Neuronal stem cell (in vitro differentiated cells): Measurements from ENCODE around the gene FAM169A.

Experiments
- DNase-seq: peaks from one replicate; pipeline ENCODE4 v3.0.0-alpha.2; 2013; ENCODE audit warnings: low spot score
- H2AFZ ChIP-seq: one replicate; pipeline ENCODE4 v1.6.1; 2013; ENCODE audit warnings: mild to moderate bottlenecking, low read length, inconsistent platforms
- H2AK5ac ChIP-seq: 2 replicates; pipeline ENCODE4 v1.6.1; 2013; ENCODE audit warnings: low read depth, mild to moderate bottlenecking, inconsistent platforms, low read length, moderate library complexity, mixed read lengths
- H2BK120ac ChIP-seq: 2 replicates; pipeline ENCODE4 v1.6.1; 2013; ENCODE audit warnings: low read depth, mild to moderate bottlenecking, inconsistent platforms, low read length, moderate library complexity, mixed read lengths
- H2BK12ac ChIP-seq: one replicate; pipeline ENCODE4 v1.6.1; 2013; ENCODE audit warnings: low read length, inconsistent platforms
- H2BK15ac ChIP-seq: 2 replicates; pipeline ENCODE4 v1.6.1; 2013; ENCODE audit warnings: mild to moderate bottlenecking, low read length, inconsistent platforms, mixed read lengths
- H2BK5ac ChIP-seq: one replicate; pipeline ENCODE4 v1.6.1; 2013; ENCODE audit warnings: inconsistent platforms, mild to moderate bottlenecking, low read length, moderate library complexity
- H3K14ac ChIP-seq: one replicate; pipeline ENCODE4 v1.6.1; 2013; ENCODE audit warnings: low read length, inconsistent platforms
- H3K18ac ChIP-seq: 2 replicates; pipeline ENCODE4 v1.6.1; 2013; ENCODE audit warnings: low read length, inconsistent platforms
- H3K23ac ChIP-seq: 2 replicates; pipeline ENCODE4 v1.6.1; 2013; ENCODE audit warnings: low read depth, mild to moderate bottlenecking, mixed read lengths, low read length, inconsistent platforms; ENCODE audit not compliant: poor library complexity
- H3K27ac ChIP-seq: replicated peaks from 3 replicates; pipeline ENCODE4 v1.5.1; 2013; ENCODE audit warnings: low read length, inconsistent platforms
- H3K27me3 ChIP-seq, 3 experiments: 2 replicates each; pipeline ENCODE4 v1.6.1; 2013; ENCODE audit warnings: low read length in 3 of 3, mild to moderate bottlenecking in 2 of 3, inconsistent platforms in 1 of 3, low read depth in 1 of 3, mixed read lengths in 1 of 3, moderate library complexity in 1 of 3; ENCODE audit not compliant: control insufficient read depth in 3 of 3, insufficient read depth in 3 of 3
- H3K36me3 ChIP-seq, 2 donors: replicated peaks in 1 of 2; 2 replicates each; pipeline ENCODE4 v1.6.1; 2013; ENCODE audit warnings: low read length in 2 of 2; ENCODE audit not compliant: control insufficient read depth in 2 of 2, insufficient read depth in 2 of 2
- H3K4ac ChIP-seq: 2 replicates; pipeline ENCODE4 v1.6.1; 2013; ENCODE audit warnings: inconsistent platforms, mild to moderate bottlenecking, low read length, moderate library complexity
- H3K4me1 ChIP-seq, 2 donors: 1 replicate in 1 of 2; 2 replicates in 1 of 2; pipeline ENCODE4 v1.6.1; 2013; ENCODE audit warnings: low read length in 2 of 2, low read depth in 1 of 2; ENCODE audit not compliant: control insufficient read depth in 2 of 2, insufficient read depth in 1 of 2
- H3K4me2 ChIP-seq: one replicate; pipeline ENCODE4 v1.6.1; 2013; ENCODE audit warnings: mild to moderate bottlenecking, low read length, inconsistent platforms; ENCODE audit not compliant: insufficient read depth, poor library complexity, severe bottlenecking
- H3K4me3 ChIP-seq, 2 donors: 2 replicates each; pipeline ENCODE4 v1.5.1; 2013; ENCODE audit warnings: low read length in 2 of 2, mild to moderate bottlenecking in 2 of 2, inconsistent platforms in 1 of 2, moderate library complexity in 1 of 2
- H3K79me1 ChIP-seq: one replicate; pipeline ENCODE4 v1.6.1; 2013; ENCODE audit warnings: low read depth, mild to moderate bottlenecking, inconsistent platforms, low read length, moderate library complexity
- H3K9ac ChIP-seq: one replicate; pipeline ENCODE4 v1.6.1; 2013; ENCODE audit warnings: mild to moderate bottlenecking, low read depth, low read length, inconsistent platforms; ENCODE audit not compliant: poor library complexity
- H3K9me3 ChIP-seq, 2 donors: replicated peaks in 1 of 2; 2 replicates each; pipeline versions ENCODE3 to v1.6.1; 2013; ENCODE audit warnings: low read length in 2 of 2, mild to moderate bottlenecking in 2 of 2, inconsistent platforms in 1 of 2, low read depth in 1 of 2, mixed read lengths in 1 of 2, moderate library complexity in 1 of 2; ENCODE audit not compliant: control insufficient read depth in 2 of 2, insufficient read depth in 1 of 2
- H4K8ac ChIP-seq: one replicate; pipeline ENCODE4 v1.6.1; 2013; ENCODE audit warnings: low read depth, mild to moderate bottlenecking, inconsistent platforms, low read length, moderate library complexity
- H4K91ac ChIP-seq: one replicate; pipeline ENCODE4 v1.6.1; 2013; ENCODE audit warnings: low read length, low read depth, mild to moderate bottlenecking, inconsistent platforms; ENCODE audit not compliant: poor library complexity
- WGBS, 2 donors: extraction: QIAGEN DNeasy Blood & Tissue Kit; methylation state at CpG; one replicate each; pipeline ENCODE4 v1.1.7; 2013; ENCODE audit warnings: missing lambda C conversion rate in 2 of 2, mixed read lengths in 1 of 2; ENCODE audit not compliant: insufficient read length in 2 of 2, insufficient replicate concordance in 1 of 2; ENCODE audit errors: extremely low coverage in 2 of 2; 5-methylcytosine and 5-hydroxymethylcytosine counted together

FAM169A gene

DNA sequence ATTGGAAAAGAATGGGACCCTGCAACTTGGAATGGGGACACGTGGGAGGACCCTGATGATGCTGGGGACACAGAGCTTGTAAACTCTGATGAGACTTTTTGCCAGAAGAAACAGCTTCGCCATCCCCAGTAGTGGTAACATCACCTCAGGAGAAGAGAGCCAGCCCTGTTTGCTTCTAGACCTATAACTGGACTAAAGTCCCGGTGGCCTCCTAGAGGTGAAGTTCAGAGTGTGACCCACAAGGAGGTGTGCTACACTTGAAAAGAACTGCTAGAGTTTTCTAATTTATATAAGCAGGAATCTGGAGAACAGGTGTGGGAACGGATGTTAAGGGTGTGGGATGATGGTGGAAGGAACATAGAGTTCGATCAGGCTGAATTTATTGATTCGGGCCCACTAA lies 79.3 kb downstream of the FAM169A start:
- peaks cover 0 to 8% of the 10 kb centered on the region in 2 donors for H3K9me3 ChIP-seq
- no peak overlapping the region for H3K23ac ChIP-seq
- peaks cover 12 to 45% of the 10 kb centered on the region in 2 donors for H3K36me3 ChIP-seq
- no peak overlapping the region for H2BK120ac ChIP-seq
- H3K27me3 ChIP-seq = no peaks in the 10 kb centered on the region
- no peak overlapping the region for H2BK15ac ChIP-seq
- no peak overlapping the region for H4K8ac ChIP-seq
- no peak overlapping the region for H2BK12ac ChIP-seq
- no peak overlapping the region for H3K4me2 ChIP-seq
- no peak overlapping the region for H3K4me3 ChIP-seq
- no peak overlapping the region for H3K18ac ChIP-seq
- H3K4ac ChIP-seq = no peak overlapping the region
- no peak overlapping the region for H2AK5ac ChIP-seq
- no peaks in the 10 kb centered on the region for H3K79me1 ChIP-seq
- no peaks in the 10 kb centered on the region for H3K4me1 ChIP-seq
- no peak overlapping the region for H2BK5ac ChIP-seq
- H4K91ac ChIP-seq = no peak overlapping the region
- H3K9ac ChIP-seq = no peak overlapping the region
- no peak for DNase-seq
- no CpG with 5 or more reads among the region's 6 CpGs for WGBS, 2 donors
- H2AFZ ChIP-seq = no peak overlapping the region
- no peak overlapping the region for H3K14ac ChIP-seq
- H3K27ac ChIP-seq = no peak overlapping the region

DNA sequence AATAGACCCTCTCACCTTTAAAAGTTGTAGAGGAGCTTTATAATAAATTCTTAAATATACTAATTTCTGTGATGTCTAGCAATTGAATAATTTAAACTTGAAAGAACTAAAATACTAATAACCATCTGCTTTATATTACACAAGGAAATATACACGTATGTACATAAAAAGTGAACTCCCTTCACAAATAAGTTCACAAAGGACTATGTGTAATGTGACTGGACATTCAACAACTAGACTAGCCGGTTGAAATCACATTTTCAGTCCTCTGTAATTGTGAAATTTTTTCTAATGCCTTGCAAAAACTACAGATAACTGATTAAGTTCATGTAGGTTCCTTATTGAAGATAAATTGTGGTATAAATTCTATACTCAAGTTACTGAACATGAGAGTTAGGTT lies 87.6 kb downstream of the FAM169A start:
- Histone ChIP-seq H4K8ac (no peak overlapping the region), H3K14ac (no peak overlapping the region), H3K79me1 (no peaks in the 10 kb centered on the region), H3K27ac (no peak overlapping the region), H3K4me3 (no peak overlapping the region), H3K27me3 (no peaks in the 10 kb centered on the region), H3K36me3 (peaks cover 7 to 99% of the 10 kb centered on the region in 2 donors), H3K4me1 (no peaks in the 10 kb centered on the region), H2BK120ac (no peak overlapping the region), H3K4me2 (no peak overlapping the region), H3K4ac (no peak overlapping the region), H3K23ac (no peak overlapping the region), H3K9me3 (no peaks in the 10 kb centered on the region), H3K9ac (no peak overlapping the region), H2AK5ac (no peak overlapping the region), H2BK5ac (no peak overlapping the region), H4K91ac (no peak overlapping the region), H2BK15ac (no peak overlapping the region), H3K18ac (no peak overlapping the region), H2AFZ (no peak overlapping the region), H2BK12ac (no peak overlapping the region)
- no CpG with 5 or more reads among the region's 2 CpGs for WGBS, 2 donors
- no peak for DNase-seq

DNA sequence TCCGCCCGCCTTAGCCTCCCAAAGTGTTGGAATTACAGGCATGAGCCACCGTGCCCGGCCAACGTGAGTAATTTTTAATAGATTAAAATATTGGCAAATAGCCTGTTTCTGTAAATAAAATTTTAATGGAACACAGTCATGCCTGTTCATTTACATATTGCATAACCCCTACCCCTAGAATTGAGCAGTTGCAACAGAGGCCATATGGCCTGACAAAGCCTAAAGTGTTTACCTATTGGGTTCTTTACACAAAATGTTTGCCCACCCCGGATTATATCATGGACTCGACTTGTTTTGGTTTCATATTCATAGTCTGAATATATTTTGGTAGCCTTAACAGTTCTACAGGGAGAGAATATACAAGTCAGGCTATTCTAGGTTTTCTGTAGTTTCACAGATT lies 93.8 kb downstream of the FAM169A start:
- H2AFZ ChIP-seq = no peak overlapping the region
- H4K8ac ChIP-seq = no peak overlapping the region
- no peak overlapping the region for H3K4me3 ChIP-seq
- no peaks in the 10 kb centered on the region for H3K9me3 ChIP-seq
- H3K14ac ChIP-seq = no peak overlapping the region
- no peaks in the 10 kb centered on the region for H3K79me1 ChIP-seq
- no peak overlapping the region for H2BK120ac ChIP-seq
- H3K36me3 ChIP-seq = peaks cover 6 to 90% of the 10 kb centered on the region in 2 donors
- H2BK5ac ChIP-seq = no peak overlapping the region
- no peaks in the 10 kb centered on the region for H3K27me3 ChIP-seq
- H3K4me2 ChIP-seq = no peak overlapping the region
- H3K9ac ChIP-seq = no peak overlapping the region
- no peak overlapping the region for H3K27ac ChIP-seq
- H3K18ac ChIP-seq = no peak overlapping the region
- DNase-seq = no peak
- no CpG with 5 or more reads among the region's 7 CpGs for WGBS, 2 donors
- H2AK5ac ChIP-seq = no peak overlapping the region
- no peak overlapping the region for H2BK15ac ChIP-seq
- H3K23ac ChIP-seq = no peak overlapping the region
- no peak overlapping the region for H2BK12ac ChIP-seq
- H3K4me1 ChIP-seq = peaks cover 4 to 6% of the 10 kb centered on the region in 2 donors
- H4K91ac ChIP-seq = no peak overlapping the region
- no peak overlapping the region for H3K4ac ChIP-seq

DNA sequence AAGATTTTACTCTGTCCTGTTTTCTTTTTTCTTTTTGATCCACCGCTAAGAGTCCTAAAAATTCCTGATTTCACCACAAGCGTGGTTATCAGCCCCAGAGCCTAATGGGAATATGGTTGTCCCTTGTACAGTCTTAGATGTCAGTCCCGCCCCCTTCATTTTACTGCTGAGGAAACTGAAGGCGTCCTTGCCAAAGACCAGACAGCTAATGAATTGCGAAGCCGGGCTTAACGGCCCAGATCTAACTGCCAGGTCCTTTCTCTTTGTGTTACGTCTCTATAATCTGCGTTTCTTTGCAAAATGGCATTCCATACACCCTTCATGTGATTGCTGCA lies 98.6 kb downstream of the FAM169A start:
- Histone ChIP-seq H3K9ac (no peak overlapping the region), H2BK5ac (no peak overlapping the region), H3K79me1 (peaks cover 6% of the 10 kb centered on the region), H2BK12ac (no peak overlapping the region), H3K14ac (no peak overlapping the region), H3K4me1 (peaks cover 8 to 14% of the 10 kb centered on the region in 2 donors), H3K23ac (no peak overlapping the region), H3K36me3 (peaks cover 0 to 70% of the 10 kb centered on the region in 2 donors), H3K27me3 (no peaks in the 10 kb centered on the region), H3K18ac (no peak overlapping the region), H3K27ac (peak overlapping the region; percentile 26), H3K4ac (no peak overlapping the region), H2AFZ (peak overlapping the region; percentile 91), H2AK5ac (no peak overlapping the region), H3K9me3 (no peaks in the 10 kb centered on the region), H2BK120ac (no peak overlapping the region), H4K91ac (no peak overlapping the region), H3K4me3 (peak overlapping the region; percentile 82 to 96), H3K4me2 (peak overlapping the region; percentile 59), H2BK15ac (no peak overlapping the region), H4K8ac (no peak overlapping the region)
- DNase-seq = peak; percentile 17
- WGBS, 2 donors = no CpG with 5 or more reads among the region's 9 CpGs
